NB4 (cell line): Measurements from ENCODE around the gene GALNT9.

ENCODE experiments used
- DNase-seq: peaks from one replicate; pipeline ENCODE4 v3.0.0; 2010; ENCODE audit warnings: low read depth
- H3K4me3 ChIP-seq: one replicate; pipeline ENCODE4 v1.5.1; 2011; ENCODE audit warnings: mild to moderate bottlenecking, low read depth, low read length, moderate library complexity
- MYC ChIP-seq: IDR thresholded peaks from 2 replicates; pipeline ENCODE4 v1.6.1; 2011; ENCODE audit warnings: low read depth, low read length
- POLR2A ChIP-seq: IDR thresholded peaks from 2 replicates; pipeline ENCODE4 v1.6.1; 2011; ENCODE audit warnings: mild to moderate bottlenecking; ENCODE audit not compliant: insufficient read length; ENCODE audit errors: extremely low read depth
- TF ChIP-seq, protein P1 (sequence below): IDR thresholded peaks from one replicate; pipeline ENCODE4 v1.5.1; 2012; ENCODE audit warnings: low read depth, low read length
- TF ChIP-seq, protein P2 (sequence below): IDR thresholded peaks from 2 replicates; pipeline ENCODE4 v1.6.1; 2011; ENCODE audit warnings: low read depth, low read length

GALNT9 gene

DNA sequence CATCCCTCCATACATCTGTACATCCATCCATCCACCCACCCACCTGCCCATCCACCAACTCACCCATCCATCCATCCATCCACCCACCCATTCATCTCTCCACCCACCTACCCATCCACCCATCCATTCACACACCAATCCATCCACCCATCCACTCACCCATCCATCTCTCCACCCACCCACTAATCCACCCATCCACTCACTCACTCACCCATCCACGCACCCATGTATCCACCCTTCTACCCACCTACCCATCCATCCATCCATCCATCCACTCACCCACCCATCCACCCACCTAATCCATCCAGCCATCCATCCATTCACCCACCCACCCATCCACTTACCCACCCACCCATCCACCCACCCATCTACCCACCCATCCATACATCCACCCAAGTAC lies 16.2 kb downstream of the GALNT9 start:
- no peak overlapping the region for H3K4me3 ChIP-seq
- no peak for TF ChIP-seq POLR2A
- no peak for TF ChIP-seq MYC
- DNase-seq = no peak

DNA sequence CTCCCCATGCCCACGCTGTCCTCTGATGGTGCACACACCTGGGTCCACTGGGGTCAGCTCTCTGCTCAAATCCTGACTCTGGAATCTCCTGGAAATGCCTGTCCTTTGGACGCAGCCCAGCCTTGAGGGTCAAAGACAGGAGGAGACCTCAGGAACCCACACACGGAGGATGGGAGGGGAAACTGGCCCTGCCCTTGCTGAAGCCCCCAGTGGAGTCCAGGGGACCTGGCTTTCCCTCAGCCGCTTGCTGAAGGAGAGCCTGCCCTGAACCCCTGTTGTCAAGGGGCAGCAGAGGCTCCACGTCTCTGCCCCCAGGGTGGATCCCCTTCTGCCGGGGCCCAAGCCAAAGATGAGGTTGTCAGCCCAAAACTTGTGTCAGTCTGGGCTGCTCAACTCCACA lies 16.9 kb downstream of the GALNT9 start:
- no peak overlapping the region for H3K4me3 ChIP-seq

DNA sequence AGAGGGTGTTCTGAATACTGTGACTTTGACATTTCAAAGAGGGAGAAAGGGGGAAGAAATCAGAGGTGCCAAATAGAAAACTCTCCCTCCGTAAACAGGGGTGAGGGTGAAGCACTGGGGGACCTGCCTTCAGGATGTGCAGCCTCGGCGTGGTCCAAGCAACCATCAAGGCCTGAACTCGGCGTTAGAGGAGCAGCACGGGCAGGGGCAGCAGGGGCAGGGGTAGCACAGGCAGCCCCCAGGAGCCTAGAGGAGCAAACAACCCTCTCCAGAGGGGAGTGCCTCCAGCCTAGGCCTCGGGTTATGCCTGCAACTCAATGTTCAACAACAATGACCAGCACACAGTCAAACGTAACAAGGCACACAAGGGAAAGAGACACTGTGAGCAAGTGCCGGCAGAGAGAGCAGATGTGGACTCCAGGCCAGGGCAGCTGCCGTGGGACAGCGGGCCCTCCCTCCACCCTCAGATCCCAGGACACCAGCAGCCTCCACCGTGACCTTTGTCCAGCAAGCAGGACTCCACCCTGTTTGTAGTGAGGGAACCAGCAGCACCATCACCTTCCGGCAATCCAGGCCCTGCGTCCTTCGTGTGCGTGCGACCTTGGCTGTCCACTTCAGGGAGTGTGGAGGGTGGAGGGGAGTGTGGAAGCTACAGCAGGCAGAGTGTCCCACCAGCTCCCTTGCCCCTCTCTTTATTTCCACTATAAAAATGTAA lies 18.0 kb downstream of the GALNT9 start:
- DNase-seq = no peak
- no peak overlapping the region for H3K4me3 ChIP-seq
- TF ChIP-seq, protein P1, sequence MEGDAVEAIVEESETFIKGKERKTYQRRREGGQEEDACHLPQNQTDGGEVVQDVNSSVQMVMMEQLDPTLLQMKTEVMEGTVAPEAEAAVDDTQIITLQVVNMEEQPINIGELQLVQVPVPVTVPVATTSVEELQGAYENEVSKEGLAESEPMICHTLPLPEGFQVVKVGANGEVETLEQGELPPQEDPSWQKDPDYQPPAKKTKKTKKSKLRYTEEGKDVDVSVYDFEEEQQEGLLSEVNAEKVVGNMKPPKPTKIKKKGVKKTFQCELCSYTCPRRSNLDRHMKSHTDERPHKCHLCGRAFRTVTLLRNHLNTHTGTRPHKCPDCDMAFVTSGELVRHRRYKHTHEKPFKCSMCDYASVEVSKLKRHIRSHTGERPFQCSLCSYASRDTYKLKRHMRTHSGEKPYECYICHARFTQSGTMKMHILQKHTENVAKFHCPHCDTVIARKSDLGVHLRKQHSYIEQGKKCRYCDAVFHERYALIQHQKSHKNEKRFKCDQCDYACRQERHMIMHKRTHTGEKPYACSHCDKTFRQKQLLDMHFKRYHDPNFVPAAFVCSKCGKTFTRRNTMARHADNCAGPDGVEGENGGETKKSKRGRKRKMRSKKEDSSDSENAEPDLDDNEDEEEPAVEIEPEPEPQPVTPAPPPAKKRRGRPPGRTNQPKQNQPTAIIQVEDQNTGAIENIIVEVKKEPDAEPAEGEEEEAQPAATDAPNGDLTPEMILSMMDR = no peak
- TF ChIP-seq MYC = no peak
- TF ChIP-seq POLR2A = no peak
- TF ChIP-seq, protein P2, sequence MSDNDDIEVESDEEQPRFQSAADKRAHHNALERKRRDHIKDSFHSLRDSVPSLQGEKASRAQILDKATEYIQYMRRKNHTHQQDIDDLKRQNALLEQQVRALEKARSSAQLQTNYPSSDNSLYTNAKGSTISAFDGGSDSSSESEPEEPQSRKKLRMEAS = no peak

More for the DNA sequence above, 16.9 kb downstream of the GALNT9 start:
- DNase-seq = no peak
- TF ChIP-seq MYC (no peak), POLR2A (no peak)
- TF ChIP-seq, protein P2 = no peak
- TF ChIP-seq, protein P1 = no peak

DNA sequence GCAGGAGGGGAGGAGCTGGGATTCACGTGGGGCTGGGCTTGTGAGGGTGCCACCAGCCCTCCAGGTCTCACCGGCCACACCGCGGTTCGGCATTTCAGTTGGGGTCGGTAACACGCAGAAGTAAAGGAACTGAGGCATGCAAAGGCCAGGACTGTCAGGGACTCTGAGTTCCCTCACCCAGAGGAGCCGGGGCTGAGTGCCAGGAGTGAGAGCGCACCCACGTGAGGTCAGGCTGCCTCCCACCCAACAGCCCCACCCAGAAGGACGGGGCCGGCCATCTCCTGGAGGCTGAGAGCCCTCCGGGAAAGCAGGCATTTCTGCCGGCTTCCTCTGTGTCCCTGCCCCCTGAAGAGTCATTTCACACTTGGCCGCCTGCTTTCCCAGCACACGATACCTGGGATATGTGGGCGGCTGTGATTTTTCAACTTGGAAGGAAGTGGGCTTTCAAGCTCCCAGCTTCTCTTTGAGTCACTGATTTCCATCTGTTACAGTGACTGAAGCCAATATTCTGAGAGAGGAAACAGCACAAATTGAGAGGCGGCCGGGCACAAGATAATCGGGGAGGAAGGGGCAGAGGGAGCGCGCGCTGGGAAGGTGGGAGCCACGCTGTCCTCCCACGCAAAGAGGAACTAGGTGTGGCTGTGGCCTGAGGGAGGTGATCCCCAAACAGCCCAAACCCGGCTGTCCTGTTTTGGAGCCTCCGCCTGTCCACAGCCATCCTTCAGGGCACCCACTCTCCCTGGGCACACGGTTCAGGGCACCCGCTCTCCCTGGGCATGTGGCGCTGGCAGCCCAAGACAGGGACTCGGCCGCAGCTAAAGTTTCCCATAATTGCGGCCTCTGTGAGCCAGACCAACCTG lies 19.0 kb downstream of the GALNT9 start:
- no peak for DNase-seq
- no peak for TF ChIP-seq POLR2A
- H3K4me3 ChIP-seq = no peak overlapping the region

DNA sequence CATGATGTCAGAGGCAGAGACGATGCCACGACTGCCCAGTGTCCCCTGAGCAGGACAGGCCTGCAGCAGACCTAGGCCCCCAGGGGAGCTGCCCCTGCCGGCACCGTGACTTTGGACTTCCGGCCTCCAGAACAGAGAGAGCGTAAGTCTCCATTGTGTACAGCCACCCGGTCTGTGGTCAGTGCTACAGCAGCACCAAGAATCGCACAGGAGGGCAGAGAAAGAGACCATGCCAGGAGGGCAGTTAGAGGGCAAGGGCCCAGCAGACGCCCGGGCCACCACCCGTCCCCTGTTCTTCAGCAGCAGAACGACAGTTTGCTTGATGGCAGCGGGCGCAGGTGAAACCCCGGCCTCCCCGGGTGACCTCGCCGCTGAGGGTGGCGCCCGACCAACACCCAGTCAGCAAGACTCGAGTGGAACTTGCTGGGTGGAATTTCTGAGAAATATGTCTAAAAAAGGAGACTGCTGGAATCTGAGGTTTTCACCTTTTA lies 19.7 kb downstream of the GALNT9 start:
- no peak for DNase-seq
- no peak overlapping the region for H3K4me3 ChIP-seq
- TF ChIP-seq, protein P2 = no peak
- TF ChIP-seq MYC (no peak), POLR2A (no peak)
- TF ChIP-seq, protein P1 = no peak

DNA sequence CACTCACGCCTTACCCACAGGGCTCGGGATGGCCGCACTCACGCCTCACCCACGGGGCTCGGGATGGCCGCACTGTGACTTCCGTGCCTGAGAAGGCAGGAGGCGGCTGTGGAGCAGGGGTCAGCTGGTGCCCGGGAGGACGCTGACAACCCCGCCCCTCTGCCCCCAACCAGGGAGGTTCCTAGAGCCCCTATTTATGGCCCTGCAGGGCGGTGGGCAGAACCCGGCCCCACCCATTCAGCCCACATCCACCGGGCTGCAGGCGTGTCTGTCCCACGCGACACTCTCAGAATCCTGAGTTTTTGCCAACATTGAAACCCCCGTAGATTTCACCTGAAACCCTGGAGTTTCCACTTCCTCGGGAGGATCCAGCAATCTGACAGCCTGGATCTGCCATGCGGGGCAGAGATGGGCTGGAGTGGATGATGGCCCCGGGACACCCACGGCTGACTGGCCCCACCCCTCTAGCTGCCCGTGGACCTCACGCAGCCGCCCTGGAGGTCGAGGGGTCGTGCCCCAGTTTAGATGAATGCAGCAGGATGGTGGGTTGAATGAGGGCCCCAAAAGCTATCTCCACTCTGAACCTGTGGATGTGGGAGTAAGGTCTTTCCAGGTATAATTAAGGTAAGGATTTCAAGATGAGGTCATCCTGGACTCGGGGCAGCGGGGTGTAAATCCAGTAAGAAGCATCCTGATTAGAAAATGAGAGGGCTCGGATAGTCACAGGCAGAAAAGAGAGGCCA lies 20.4 kb downstream of the GALNT9 start:
- no peak overlapping the region for H3K4me3 ChIP-seq
- no peak for DNase-seq
- TF ChIP-seq, protein P1 = no peak
- TF ChIP-seq, protein P2 = no peak
- no peak for TF ChIP-seq POLR2A
- no peak for TF ChIP-seq MYC
